GM19043 (cell line): ENCODE data around the gene SPHK1.
"Not testable (repeated sequence)": the region's sequence is repeated elsewhere in the genome, so short reads cannot be mapped to it uniquely, and the experiment has no call there.

Source experiments
- ATAC-seq: cut with Tn5 transposase; IDR thresholded peaks from one replicate; pipeline ENCODE4 v1.9.1; 2021; ENCODE audit warnings: low read depth; ENCODE audit not compliant: unreplicated experiment

SPHK1 gene

GRCh38 chr17:76384222-76384986 is at the start of gene SPHK1:
Gene SPHK1 (plus strand): TSS chr17:76384609. CDS start chr17:76385645, 1,036 bp downstream.
- ATAC-seq: peak; percentile 54

- ATAC-seq: no peak
Observed at GRCh38 chr17:76335716-76336381, 48.6 kb upstream of the SPHK1 start.

GRCh38 chr17:76336756-76337412 is 47.5 kb upstream of the SPHK1 start:
- no peak for ATAC-seq

- ATAC-seq: no peak
Observed at GRCh38 chr17:76337413-76337777, 47.0 kb upstream of the SPHK1 start.

GRCh38 chr17:76341301-76341700 is 43.1 kb upstream of the SPHK1 start:
- ATAC-seq: no peak

- ATAC-seq: no peak
Observed at GRCh38 chr17:76343106-76343505, 41.3 kb upstream of the SPHK1 start.

GRCh38 chr17:76345377-76345974 is 38.9 kb upstream of the SPHK1 start:
- ATAC-seq: no peak

- ATAC-seq: not testable (repeated sequence)
Observed at GRCh38 chr17:76346936-76347335, 37.5 kb upstream of the SPHK1 start.

GRCh38 chr17:76350463-76350862 is 33.9 kb upstream of the SPHK1 start:
- ATAC-seq: no peak

- no peak for ATAC-seq
Observed at GRCh38 chr17:76351526-76352071, 32.8 kb upstream of the SPHK1 start.

GRCh38 chr17:76353004-76353598 is 31.3 kb upstream of the SPHK1 start:
- peak; percentile 11 for ATAC-seq

GRCh38 chr17:76353599-76354316 is 30.7 kb upstream of the SPHK1 start, which contains the start of gene PRPSAP1:
Gene PRPSAP1 (minus strand): TSS chr17:76353916. CDS start chr17:76353703, 213 bp downstream.
- ATAC-seq: peak; percentile 70

- ATAC-seq: no peak
Observed at GRCh38 chr17:76354317-76354729, 30.1 kb upstream of the SPHK1 start.

GRCh38 chr17:76354747-76355310 is 29.6 kb upstream of the SPHK1 start:
- no peak for ATAC-seq

GRCh38 chr17:76356803-76357456 is 27.5 kb upstream of the SPHK1 start:
- ATAC-seq: no peak

GRCh38 chr17:76357597-76358158 is 26.7 kb upstream of the SPHK1 start:
- ATAC-seq: no peak

GRCh38 chr17:76359375-76359774 is 25.0 kb upstream of the SPHK1 start:
- ATAC-seq: no peak

GRCh38 chr17:76359776-76360175 is 24.6 kb upstream of the SPHK1 start:
- ATAC-seq: not testable (repeated sequence)

GRCh38 chr17:76360461-76360860 is 23.9 kb upstream of the SPHK1 start:
- no peak for ATAC-seq
